Tibial artery (tissue), 4 donors: ENCODE results near the gene MCUB.

Experiments used
- DNase-seq, 2 donors: peaks; one replicate each; pipeline ENCODE4 v3.0.0-alpha.2; 2019
- H3K27ac ChIP-seq, 2 donors: fragments of 200-600 bp; sonication (generic) in 1 of 2; 1 replicate in 1 of 2; 2 replicates in 1 of 2; pipeline ENCODE4 v1.5.1; 2018 to 2019; ENCODE audit warnings: mild to moderate bottlenecking in 1 of 2
- H3K27me3 ChIP-seq, 2 donors: fragments of 200-600 bp; sonication (generic) in 1 of 2; one replicate each; pipeline versions ENCODE4 v1.5.1 to v1.6.0; 2016 to 2019
- H3K36me3 ChIP-seq, 3 donors: fragments of 200-600 bp; sonication (generic) in 2 of 3; one replicate each; pipeline ENCODE4 v1.5.1; 2016 to 2019; ENCODE audit warnings: mild to moderate bottlenecking in 2 of 3
- H3K4me1 ChIP-seq, 4 donors: fragments of 200-600 bp; sonication (generic) in 2 of 4; 1 replicate in 3 of 4; 2 replicates in 1 of 4; pipeline ENCODE4 v1.5.1; 2016 to 2019
- H3K4me3 ChIP-seq, 2 donors: fragments of 200-600 bp; sonication (generic) in 1 of 2; 1 replicate in 1 of 2; 2 replicates in 1 of 2; pipeline ENCODE4 v1.5.1; 2018 to 2019; ENCODE audit warnings: mild to moderate bottlenecking in 2 of 2
- H3K9me3 ChIP-seq, 3 donors: fragments of 200-600 bp; sonication (generic) in 1 of 3; one replicate each; pipeline ENCODE4 v1.5.1; 2016 to 2019
- intact Hi-C: fragments of 100-400 bp; cut with DNase I; formaldehyde crosslinking; loops from one replicate; pipeline ENCODE4 v1.15.0; 2023; ENCODE audit warnings: low total_unique reads
- TF ChIP-seq, protein P1 (sequence below), 2 experiments: fragments of 200-600 bp in 1 of 2; fragments of 450-650 bp in 1 of 2; IDR thresholded peaks; one replicate each; pipeline ENCODE4 v1.5.1; 2017 to 2019; ENCODE audit warnings: antibody characterized with exemption in 2 of 2, mild to moderate bottlenecking in 1 of 2, moderate library complexity in 1 of 2

MCUB gene

DNA sequence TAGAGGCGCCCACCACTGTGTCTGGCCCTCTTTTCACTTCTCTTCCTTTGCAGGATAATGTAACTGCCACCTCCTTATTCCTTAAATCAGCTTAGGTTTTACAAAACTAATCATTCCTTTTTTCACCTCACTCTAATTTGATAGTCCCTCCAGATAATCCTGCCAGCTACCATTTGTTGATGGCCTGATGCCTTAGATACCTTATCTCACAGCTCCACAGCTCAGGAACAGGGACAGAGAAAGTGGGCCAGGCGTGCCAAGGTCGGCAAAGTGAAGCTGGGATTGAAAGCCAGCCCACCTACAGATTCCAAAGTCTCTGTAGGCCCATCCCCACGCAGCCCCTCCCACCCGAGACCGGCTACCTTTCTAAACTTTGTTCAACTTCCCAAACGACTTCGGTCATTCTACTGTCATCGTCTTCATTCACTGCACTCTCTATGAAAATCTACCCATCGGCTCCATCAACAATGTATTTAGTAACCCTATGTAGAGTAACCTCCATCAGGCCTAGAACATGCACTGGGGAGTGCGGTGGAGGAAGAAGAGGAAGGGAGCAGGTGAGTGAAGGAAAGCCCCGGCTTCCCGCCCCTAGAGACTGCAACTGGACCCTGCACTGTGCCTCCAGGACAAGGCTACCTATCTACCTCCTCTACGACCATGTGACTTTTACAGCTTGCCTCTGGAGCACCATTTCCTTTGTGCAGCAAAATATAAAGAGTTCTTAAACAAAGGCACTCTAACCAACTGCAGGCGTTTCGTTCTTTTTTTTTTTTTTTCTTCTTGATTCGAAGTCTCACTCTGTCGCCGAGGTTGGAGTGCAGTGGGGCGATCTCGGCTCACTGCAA is 141.7 kb downstream of the MCUB start:
- no peak for DNase-seq
- TF ChIP-seq, protein P1, sequence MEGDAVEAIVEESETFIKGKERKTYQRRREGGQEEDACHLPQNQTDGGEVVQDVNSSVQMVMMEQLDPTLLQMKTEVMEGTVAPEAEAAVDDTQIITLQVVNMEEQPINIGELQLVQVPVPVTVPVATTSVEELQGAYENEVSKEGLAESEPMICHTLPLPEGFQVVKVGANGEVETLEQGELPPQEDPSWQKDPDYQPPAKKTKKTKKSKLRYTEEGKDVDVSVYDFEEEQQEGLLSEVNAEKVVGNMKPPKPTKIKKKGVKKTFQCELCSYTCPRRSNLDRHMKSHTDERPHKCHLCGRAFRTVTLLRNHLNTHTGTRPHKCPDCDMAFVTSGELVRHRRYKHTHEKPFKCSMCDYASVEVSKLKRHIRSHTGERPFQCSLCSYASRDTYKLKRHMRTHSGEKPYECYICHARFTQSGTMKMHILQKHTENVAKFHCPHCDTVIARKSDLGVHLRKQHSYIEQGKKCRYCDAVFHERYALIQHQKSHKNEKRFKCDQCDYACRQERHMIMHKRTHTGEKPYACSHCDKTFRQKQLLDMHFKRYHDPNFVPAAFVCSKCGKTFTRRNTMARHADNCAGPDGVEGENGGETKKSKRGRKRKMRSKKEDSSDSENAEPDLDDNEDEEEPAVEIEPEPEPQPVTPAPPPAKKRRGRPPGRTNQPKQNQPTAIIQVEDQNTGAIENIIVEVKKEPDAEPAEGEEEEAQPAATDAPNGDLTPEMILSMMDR (IDR thresholded peaks at IDR 0.05): no peak
- Histone ChIP-seq H3K4me3 (peak overlapping the region; percentile 75 to 80), H3K36me3 (peaks cover 0 to 12% (median 6%) of the 10 kb centered on the region in 3 donors), H3K9me3 (no peaks in the 10 kb centered on the region), H3K27ac (peak overlapping the region; percentile 72 to 82), H3K4me1 (peaks cover 0 to 11% (median 5%) of the 10 kb centered on the region in 4 donors), H3K27me3 (no peaks in the 10 kb centered on the region)
- intact Hi-C loops: loop anchor here (2.0 to 5.0 kb wide), 3 partner anchors 29 to 269 kb away; partner anchors contain the start of genes GAR1, PLA2G12A and SEC24B

DNA sequence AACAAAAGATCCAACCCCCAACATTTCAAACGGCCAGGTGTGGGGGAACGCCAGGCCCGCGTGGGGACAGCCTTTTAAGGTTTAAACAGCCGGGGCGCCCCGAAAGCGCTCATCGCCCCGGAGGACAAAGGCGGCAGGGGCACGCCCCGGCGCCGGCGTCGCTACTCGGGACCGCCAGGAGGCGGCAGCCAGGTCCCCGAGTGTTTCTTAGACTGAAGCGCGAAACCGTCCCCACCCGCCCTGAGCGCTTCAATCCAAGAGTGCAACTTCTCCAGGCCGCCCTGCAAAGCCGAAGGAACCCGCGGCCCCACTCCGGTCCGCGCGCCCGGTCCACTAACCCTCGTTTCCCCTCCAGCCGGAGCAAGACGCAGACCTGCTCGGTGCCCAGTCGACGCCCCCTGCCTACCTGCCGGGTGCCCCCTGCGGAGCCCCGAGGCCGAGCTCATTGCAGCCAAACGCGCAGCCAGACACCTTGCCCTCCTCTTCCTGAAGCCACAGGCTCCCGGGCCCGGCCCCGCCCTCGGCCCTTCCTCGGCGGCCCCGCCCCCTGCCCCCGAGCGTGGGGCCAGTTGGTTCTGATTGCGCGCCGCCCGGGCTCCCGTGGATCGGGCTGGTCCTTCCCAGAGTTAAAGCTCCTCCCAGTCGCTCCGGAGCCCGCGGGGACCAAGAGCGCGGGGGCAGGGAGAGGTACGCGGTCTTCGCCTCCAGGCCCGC is 143.1 kb downstream of the MCUB start, which contains the start of gene CASP6:
TSS of gene CASP6 (minus strand) at position 496 of the 714 bp plus-strand sequence. CDS start at position 446, 50 bp downstream.
- intact Hi-C loops: loop anchor here (2.0 to 5.0 kb wide), 3 partner anchors 28 to 271 kb away; partner anchors contain the start of genes GAR1, PLA2G12A and SEC24B
- TF ChIP-seq, protein P1 (IDR thresholded peaks at IDR 0.05): peak; percentile 70 to 74
- DNase-seq: peak; percentile 88 to 94
- peaks cover 0 to 11% (median 5%) of the 10 kb centered on the region in 4 donors for H3K4me1 ChIP-seq
- no peaks in the 10 kb centered on the region for H3K9me3 ChIP-seq
- H3K27me3 ChIP-seq: no peaks in the 10 kb centered on the region
- H3K36me3 ChIP-seq: peaks cover 0 to under 1% (median 0%) of the 10 kb centered on the region in 3 donors
- peak within 1 kb of the TSS; percentile 75 to 80 for H3K4me3 ChIP-seq
- peak within 1 kb of the TSS; percentile 72 to 82 for H3K27ac ChIP-seq

DNA sequence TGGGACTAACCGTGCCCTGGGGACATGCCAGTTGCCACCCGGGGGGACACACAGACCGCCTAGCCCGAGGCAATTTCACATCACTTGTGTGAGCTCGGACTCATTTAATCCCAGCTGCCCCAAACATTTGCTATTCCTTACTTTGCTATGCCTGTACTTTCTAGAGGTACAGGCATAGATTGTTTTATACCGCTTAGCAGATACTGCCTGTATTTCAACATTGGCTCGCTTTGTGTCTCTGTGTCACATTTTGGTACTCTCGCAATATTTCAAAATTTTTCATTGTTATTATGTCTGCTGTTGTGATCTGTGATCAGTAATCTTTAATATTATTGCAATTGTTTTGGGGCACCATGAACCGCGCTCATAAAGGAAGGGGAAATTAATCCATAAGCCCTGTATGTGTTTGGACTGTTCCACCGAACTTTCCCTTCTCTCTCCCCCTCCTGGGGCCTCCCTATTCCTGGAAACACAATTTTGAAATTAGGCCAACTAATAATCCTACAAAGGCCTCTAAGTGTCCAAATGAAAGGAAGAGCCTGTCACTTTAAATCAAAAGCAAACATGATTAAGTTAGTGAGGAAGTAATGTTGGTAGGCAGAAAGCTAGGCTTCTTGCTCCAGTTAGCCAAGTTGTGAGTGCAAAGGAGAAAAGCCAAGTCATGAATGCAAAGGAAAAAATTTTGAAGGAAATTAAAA is 143.8 kb downstream of the MCUB start:
- Histone ChIP-seq H3K4me3 (peak overlapping the region; percentile 75 to 80), H3K27me3 (no peaks in the 10 kb centered on the region), H3K4me1 (peaks cover 0 to 11% (median 5%) of the 10 kb centered on the region in 4 donors), H3K27ac (peak overlapping the region; percentile 72 to 82), H3K36me3 (no peaks in the 10 kb centered on the region), H3K9me3 (no peaks in the 10 kb centered on the region)
- TF ChIP-seq, protein P1 (IDR thresholded peaks at IDR 0.05): no peak
- no peak for DNase-seq
- intact Hi-C loops: loop anchor here (2.0 to 5.0 kb wide), 3 partner anchors 27 to 272 kb away; partner anchors contain the start of genes GAR1, PLA2G12A and SEC24B

- Histone ChIP-seq H3K27ac (no peak overlapping the region), H3K4me3 (no peak overlapping the region), H3K27me3 (no peaks in the 10 kb centered on the region), H3K4me1 (no peaks in the 10 kb centered on the region), H3K36me3 (peaks cover 2 to 22% (median 9%) of the 10 kb centered on the region in 3 donors), H3K9me3 (no peaks in the 10 kb centered on the region)
- DNase-seq: no peak
- TF ChIP-seq, protein P1 (IDR thresholded peaks at IDR 0.05): no peak
- intact Hi-C loops: no loop called here
Observed at GRCh38 chr4:109708435-109708834, 148.4 kb downstream of the MCUB start.

DNA sequence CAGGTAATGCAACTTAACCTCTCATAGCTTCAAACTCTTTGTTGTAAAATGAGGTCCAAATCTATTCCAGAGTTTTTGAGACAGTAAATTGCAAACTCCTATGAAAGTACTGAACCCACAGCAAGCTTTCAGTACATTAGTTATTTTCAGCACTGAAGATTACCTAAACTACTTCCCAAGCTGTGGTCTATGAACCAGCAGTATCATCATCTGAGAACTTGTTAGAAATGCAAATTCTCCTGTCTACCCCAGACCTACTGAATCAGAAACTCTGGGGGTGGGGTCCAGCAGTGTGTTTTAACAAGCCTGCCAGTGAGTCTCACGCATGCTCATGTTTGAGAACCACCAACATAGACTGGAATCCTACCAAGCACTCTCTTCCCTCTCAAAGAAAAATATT is 148.9 kb downstream of the MCUB start:
- H3K4me3 ChIP-seq: no peak overlapping the region
- H3K9me3 ChIP-seq: no peaks in the 10 kb centered on the region
- intact Hi-C loops: no loop called here
- no peak for DNase-seq
- H3K36me3 ChIP-seq: peaks cover 8 to 27% (median 14%) of the 10 kb centered on the region in 3 donors
- H3K27me3 ChIP-seq: no peaks in the 10 kb centered on the region
- H3K4me1 ChIP-seq: no peaks in the 10 kb centered on the region
- TF ChIP-seq, protein P1 (IDR thresholded peaks at IDR 0.05): no peak
- no peak overlapping the region for H3K27ac ChIP-seq
